Fibroblast of mammary gland (primary cell): ENCODE data around the gene ST8SIA4.

Source experiments
- DNase-seq: peaks from one replicate; pipeline ENCODE4 v3.0.0-alpha.2; 2010; ENCODE audit warnings: low read depth
- H3K4me3 ChIP-seq: 2 replicates; pipeline ENCODE4 v1.5.1; 2011; ENCODE audit warnings: low read depth, mild to moderate bottlenecking, low read length, moderate library complexity; ENCODE audit not compliant: control insufficient read depth
- TF ChIP-seq, protein P1 (sequence below): conservative IDR thresholded peaks from 2 replicates; pipeline ENCODE4 v1.5.1; 2011; ENCODE audit warnings: low read depth, low read length, inconsistent platforms; ENCODE audit not compliant: control insufficient read depth, insufficient read depth

The ST8SIA4 gene

DNA sequence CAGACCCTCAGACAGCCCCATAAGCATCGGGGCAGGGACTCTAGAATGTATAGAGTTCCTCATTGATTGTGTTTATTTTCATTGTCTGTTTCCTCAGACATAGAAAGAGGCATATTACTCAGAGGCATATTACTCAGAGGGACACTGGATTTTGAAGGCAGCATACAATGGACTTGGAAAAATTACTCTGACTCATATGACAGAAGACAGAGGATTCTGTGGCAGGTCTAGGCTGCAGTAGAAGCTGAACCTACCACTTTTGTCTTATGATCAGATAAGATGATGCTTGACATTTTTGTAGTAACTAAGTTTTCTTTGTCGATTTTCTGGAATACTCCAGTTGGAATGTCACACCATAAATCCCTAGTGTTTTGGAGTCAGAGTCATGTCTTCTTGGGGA lies 105.2 kb downstream of the ST8SIA4 start:
- no peak overlapping the region for H3K4me3 ChIP-seq
- DNase-seq: peak; percentile 41
- TF ChIP-seq, protein P1, sequence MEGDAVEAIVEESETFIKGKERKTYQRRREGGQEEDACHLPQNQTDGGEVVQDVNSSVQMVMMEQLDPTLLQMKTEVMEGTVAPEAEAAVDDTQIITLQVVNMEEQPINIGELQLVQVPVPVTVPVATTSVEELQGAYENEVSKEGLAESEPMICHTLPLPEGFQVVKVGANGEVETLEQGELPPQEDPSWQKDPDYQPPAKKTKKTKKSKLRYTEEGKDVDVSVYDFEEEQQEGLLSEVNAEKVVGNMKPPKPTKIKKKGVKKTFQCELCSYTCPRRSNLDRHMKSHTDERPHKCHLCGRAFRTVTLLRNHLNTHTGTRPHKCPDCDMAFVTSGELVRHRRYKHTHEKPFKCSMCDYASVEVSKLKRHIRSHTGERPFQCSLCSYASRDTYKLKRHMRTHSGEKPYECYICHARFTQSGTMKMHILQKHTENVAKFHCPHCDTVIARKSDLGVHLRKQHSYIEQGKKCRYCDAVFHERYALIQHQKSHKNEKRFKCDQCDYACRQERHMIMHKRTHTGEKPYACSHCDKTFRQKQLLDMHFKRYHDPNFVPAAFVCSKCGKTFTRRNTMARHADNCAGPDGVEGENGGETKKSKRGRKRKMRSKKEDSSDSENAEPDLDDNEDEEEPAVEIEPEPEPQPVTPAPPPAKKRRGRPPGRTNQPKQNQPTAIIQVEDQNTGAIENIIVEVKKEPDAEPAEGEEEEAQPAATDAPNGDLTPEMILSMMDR: no peak

GRCh38 chr5:100796851-100797250 lies 106.2 kb downstream of the ST8SIA4 start:
- DNase-seq: no peak
- TF ChIP-seq, protein P1: no peak
- H3K4me3 ChIP-seq: no peak overlapping the region

DNA sequence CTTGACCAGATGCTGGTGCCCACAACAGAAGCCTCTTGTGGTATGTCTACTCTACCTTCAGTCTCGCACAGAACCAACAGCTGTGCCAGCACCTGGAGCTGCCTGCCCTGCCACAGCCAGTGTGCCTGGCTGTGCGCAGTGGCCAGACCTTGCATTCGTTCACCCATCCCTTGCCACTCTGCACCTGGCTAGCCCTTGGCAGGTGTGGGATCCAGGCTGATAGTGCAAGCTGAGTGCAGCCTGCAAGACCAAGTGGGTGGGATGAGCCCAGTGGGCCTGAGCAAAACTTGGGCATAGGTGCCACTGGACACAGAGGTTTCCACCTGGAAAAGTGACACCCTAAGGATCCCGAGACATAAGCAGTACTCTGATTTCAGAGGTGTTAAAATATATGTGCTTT lies 108.2 kb downstream of the ST8SIA4 start:
- H3K4me3 ChIP-seq: no peak overlapping the region
- no peak for DNase-seq
- TF ChIP-seq, protein P1: no peak

GRCh38 chr5:100794218-100794617 lies 108.9 kb downstream of the ST8SIA4 start:
- no peak for DNase-seq
- H3K4me3 ChIP-seq: no peak overlapping the region
- TF ChIP-seq, protein P1: no peak

- no peak for DNase-seq
- TF ChIP-seq, protein P1: no peak
- H3K4me3 ChIP-seq: no peak overlapping the region
Measured at GRCh38 chr5:100792781-100793180, 110.3 kb downstream of the ST8SIA4 start.

DNA sequence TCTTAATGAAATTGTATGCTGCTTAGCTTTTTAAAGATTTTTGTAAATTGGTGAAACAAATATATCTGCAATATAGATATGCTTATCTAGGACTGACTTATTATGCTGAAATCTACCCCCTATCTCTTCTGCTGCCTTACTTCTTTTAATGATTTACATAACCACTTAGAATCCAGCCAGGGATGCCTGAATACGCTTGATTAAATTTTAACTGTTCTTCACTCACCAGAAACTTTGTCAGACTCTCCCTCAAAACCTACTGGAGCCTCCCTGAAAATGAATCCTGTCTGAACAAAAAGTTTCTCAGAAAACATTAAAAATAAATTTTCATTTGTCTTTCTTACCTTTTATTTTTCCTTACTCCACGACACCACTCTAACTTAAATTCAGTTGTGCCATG lies 111.7 kb downstream of the ST8SIA4 start:
- TF ChIP-seq, protein P1: no peak
- no peak overlapping the region for H3K4me3 ChIP-seq
- DNase-seq: no peak

GRCh38 chr5:100790951-100791350 lies 112.1 kb downstream of the ST8SIA4 start:
- no peak overlapping the region for H3K4me3 ChIP-seq
- TF ChIP-seq, protein P1: no peak

More at GRCh38 chr5:100790951-100791350, 112.1 kb downstream of the ST8SIA4 start:
- DNase-seq: no peak
